HL-60 (cell line): ENCODE measurements around the gene KCNH8.
"Not testable (repeated sequence)": the region's sequence is repeated elsewhere in the genome, so short reads cannot be mapped to it uniquely, and the experiment has no call there.

Source experiments
- DNase-seq, 2 experiments: peaks; one replicate each; pipeline ENCODE4 v3.0.0-alpha.2; 2010 to 2020; ENCODE audit warnings: low read depth in 1 of 2, low spot score in 1 of 2
- H3K27ac ChIP-seq: fragments of 250-450 bp; sonication (Bioruptor Pico); replicated peaks from 2 replicates; pipeline ENCODE4 v1.5.1; 2020; ENCODE audit warnings: mild to moderate bottlenecking, moderate library complexity
- H3K27me3 ChIP-seq: fragments of 250-450 bp; sonication (Bioruptor Pico); 2 replicates; pipeline ENCODE4 v1.5.1; 2021; ENCODE audit warnings: mild to moderate bottlenecking, moderate library complexity; ENCODE audit not compliant: insufficient read depth, poor library complexity, severe bottlenecking
- H3K4me3 ChIP-seq: replicated peaks from 2 replicates; pipeline ENCODE4 v1.5.1; 2011; ENCODE audit warnings: mild to moderate bottlenecking, control low read depth, low read length; ENCODE audit not compliant: insufficient read depth
- CTCF ChIP-seq: IDR thresholded peaks from one replicate; pipeline ENCODE4 v1.5.1; 2011; ENCODE audit warnings: low read length, control low read depth, inconsistent platforms; ENCODE audit not compliant: insufficient read depth
- GABPA ChIP-seq: IDR thresholded peaks from 2 replicates; pipeline ENCODE4 v1.6.1; 2012; ENCODE audit warnings: low read depth
- POLR2AphosphoS5 ChIP-seq: IDR thresholded peaks from 2 replicates; pipeline ENCODE4 v1.6.1; 2012; ENCODE audit warnings: low read depth
- REST ChIP-seq: IDR thresholded peaks from 2 replicates; pipeline ENCODE4 v1.6.1; 2012; ENCODE audit warnings: low read depth; ENCODE audit not compliant: insufficient replicate concordance
- SPI1 ChIP-seq: IDR thresholded peaks from 2 replicates; pipeline ENCODE4 v1.6.1; 2012; ENCODE audit warnings: low read depth, mild to moderate bottlenecking, borderline replicate concordance

KCNH8 gene

GRCh38 chr3:19229881-19230280, 81.6 kb downstream of the KCNH8 start:
- not testable (repeated sequence) for H3K27ac ChIP-seq, H3K4me3 ChIP-seq, H3K27me3 ChIP-seq
- peak; percentile 89 for TF ChIP-seq SPI1
- DNase-seq: peak in 1 of 2 experiments; percentile 52

- no peak for DNase-seq
- TF ChIP-seq CTCF: no peak
- no peak for TF ChIP-seq REST
- TF ChIP-seq SPI1: no peak
- TF ChIP-seq POLR2AphosphoS5: no peak
- TF ChIP-seq GABPA: no peak
- no peak overlapping the region for H3K27ac ChIP-seq
- no peaks in the 10 kb centered on the region for H3K27me3 ChIP-seq
- no peak overlapping the region for H3K4me3 ChIP-seq
Observed at GRCh38 chr3:19231792-19232461, 83.6 kb downstream of the KCNH8 start.

GRCh38 chr3:19232566-19232965, 84.3 kb downstream of the KCNH8 start:
- DNase-seq: no peak
- Histone ChIP-seq H3K4me3 (no peak overlapping the region), H3K27me3 (no peaks in the 10 kb centered on the region), H3K27ac (no peak overlapping the region)
- TF ChIP-seq GABPA (no peak), REST (no peak), CTCF (no peak), SPI1 (no peak), POLR2AphosphoS5 (no peak)

GRCh38 chr3:19233882-19234784, 85.8 kb downstream of the KCNH8 start:
- not testable (repeated sequence) for DNase-seq, H3K4me3 ChIP-seq, H3K27me3 ChIP-seq, H3K27ac ChIP-seq
